Calu3 (cell line): Measurements from ENCODE around the gene ARID5B. TPM values are rescaled to one million over a fixed set of nuclear protein-coding genes. Genes with fewer than 3 reads are reported as not detected.

Source experiments
- BruUV-seq: library from RNA; stranded (reverse); fragments of 400-500 nt; replicated peaks from 2 replicates; lab custom pipeline; 2021; lab: Mats Ljungman, UMichigan
- CTCF ChIA-PET: fragments of 300-600 bp; sonication (Branson Sonifier 250); formaldehyde crosslinking; loops from one replicate; lab custom pipeline; 2022; ENCODE audit warnings: antibody characterized with exemption; lab: Charles Lee
- DNase-seq: peaks from one replicate; pipeline ENCODE4 v3.0.0; 2022
- H3K27ac Mint-ChIP-seq: one replicate; pipeline ENCODE4 v1.8.0; 2022; ENCODE audit warnings: mixed read lengths; ENCODE audit not compliant: unreplicated experiment
- H3K27me3 Mint-ChIP-seq: one replicate; pipeline ENCODE4 v1.8.0; 2022; ENCODE audit warnings: mixed read lengths; ENCODE audit not compliant: unreplicated experiment
- H3K36me3 Mint-ChIP-seq: one replicate; pipeline ENCODE4 v1.8.0; 2022; ENCODE audit warnings: mild to moderate bottlenecking, moderate library complexity, mixed read lengths; ENCODE audit not compliant: insufficient read depth, unreplicated experiment
- H3K4me1 Mint-ChIP-seq: one replicate; pipeline ENCODE4 v1.8.0; 2022; ENCODE audit warnings: mild to moderate bottlenecking, low read depth, mixed read lengths; ENCODE audit not compliant: unreplicated experiment
- H3K4me3 Mint-ChIP-seq: one replicate; pipeline ENCODE4 v1.8.0; 2022; ENCODE audit warnings: mild to moderate bottlenecking, low read depth, moderate library complexity, mixed read lengths; ENCODE audit not compliant: unreplicated experiment
- H3K9me3 Mint-ChIP-seq: one replicate; pipeline ENCODE4 v1.8.0; 2022; ENCODE audit warnings: low read depth, mixed read lengths; ENCODE audit not compliant: unreplicated experiment
- CTCF ChIP-seq: fragments of 200-600 bp; IDR thresholded peaks from one replicate; pipeline ENCODE4 v1.8.0; 2022; ENCODE audit warnings: antibody characterized with exemption; ENCODE audit not compliant: unreplicated experiment
- intact Hi-C: fragments of 100-400 bp; cut with micrococcal nuclease; formaldehyde crosslinking; loops from one replicate; pipeline ENCODE4 v1.10.0; 2022; ENCODE audit not compliant: unreplicated experiment
- total RNA-seq: library from RNA; stranded (reverse); gene quantifications from 2 replicates; pipeline ENCODE4 v1.2.3, GENCODE V29; 2022

ARID5B gene
- total RNA-seq, 1 experiment from 2014 or later, result 10.0 TPM

- H3K36me3 Mint-ChIP-seq, result no peaks in the 10 kb centered on the region
- TF ChIP-seq CTCF, result no peak
- no peaks in the 10 kb centered on the region for H3K4me1 Mint-ChIP-seq
- no TSS peak for BruUV-seq
- CTCF ChIA-PET, result no interaction called here
- H3K4me3 Mint-ChIP-seq, result no peak overlapping the region
- intact Hi-C loops, result no loop called here
- no peaks in the 10 kb centered on the region for H3K27me3 Mint-ChIP-seq
- DNase-seq, result no peak
- H3K9me3 Mint-ChIP-seq, result no peaks in the 10 kb centered on the region
- no peak overlapping the region for H3K27ac Mint-ChIP-seq
Observed at GRCh38 chr10:61887772-61888171, 13.7 kb upstream of the ARID5B start.

- H3K9me3 Mint-ChIP-seq, result no peaks in the 10 kb centered on the region
- H3K4me1 Mint-ChIP-seq, result no peaks in the 10 kb centered on the region
- intact Hi-C loops, result no loop called here
- DNase-seq, result no peak
- no peaks in the 10 kb centered on the region for H3K36me3 Mint-ChIP-seq
- no TSS peak for BruUV-seq
- H3K27ac Mint-ChIP-seq, result no peak overlapping the region
- no peaks in the 10 kb centered on the region for H3K27me3 Mint-ChIP-seq
- no peak for TF ChIP-seq CTCF
- CTCF ChIA-PET, result interaction anchor here (1.0 kb wide), 1 partner anchor 8 kb away, joined by 3 read pairs; no protein-coding TSS in a partner anchor
- H3K4me3 Mint-ChIP-seq, result no peak overlapping the region
Observed at GRCh38 chr10:61888744-61889143, 12.8 kb upstream of the ARID5B start.

GRCh38 chr10:61890430-61890829 lies 11.1 kb upstream of the ARID5B start:
- no peak overlapping the region for H3K27ac Mint-ChIP-seq
- no peaks in the 10 kb centered on the region for H3K36me3 Mint-ChIP-seq
- no peak for TF ChIP-seq CTCF
- no peak for DNase-seq
- no peaks in the 10 kb centered on the region for H3K9me3 Mint-ChIP-seq
- H3K4me3 Mint-ChIP-seq, result no peak overlapping the region
- no peaks in the 10 kb centered on the region for H3K27me3 Mint-ChIP-seq
- no TSS peak for BruUV-seq
- intact Hi-C loops, result loop anchor here (10.0 kb wide), 1 partner anchor 1076 kb away; no protein-coding TSS in a partner anchor
- CTCF ChIA-PET, result no interaction called here
- H3K4me1 Mint-ChIP-seq, result no peaks in the 10 kb centered on the region

GRCh38 chr10:61890881-61891409 lies 10.6 kb upstream of the ARID5B start:
- no peak for DNase-seq
- no peak overlapping the region for H3K27ac Mint-ChIP-seq
- no TSS peak for BruUV-seq
- no peak for TF ChIP-seq CTCF
- H3K4me1 Mint-ChIP-seq, result no peaks in the 10 kb centered on the region
- intact Hi-C loops, result loop anchor here (10.0 kb wide), 1 partner anchor 1076 kb away; no protein-coding TSS in a partner anchor
- no peaks in the 10 kb centered on the region for H3K9me3 Mint-ChIP-seq
- CTCF ChIA-PET, result no interaction called here
- no peaks in the 10 kb centered on the region for H3K27me3 Mint-ChIP-seq
- H3K4me3 Mint-ChIP-seq, result no peak overlapping the region
- no peaks in the 10 kb centered on the region for H3K36me3 Mint-ChIP-seq
